Smooth muscle cell (in vitro differentiated cells): ENCODE measurements around the gene DIRAS1. TPM values are rescaled to one million over a fixed set of nuclear protein-coding genes. Genes with fewer than 3 reads are reported as not detected.

Experiments
- DNase-seq: peaks from one replicate; lab custom pipeline; 2025; ENCODE audit not compliant: unreplicated experiment; lab: John Stamatoyannopoulos, UW
- H2AFZ ChIP-seq: fragments of 200-600 bp; sonication (generic); 2 replicates; pipeline ENCODE4 v1.6.0; 2016; ENCODE audit warnings: antibody characterized with exemption, low read depth, mild to moderate bottlenecking
- H3F3A ChIP-seq: fragments of 200-600 bp; sonication (generic); 2 replicates; pipeline ENCODE4 v1.6.0; 2017; ENCODE audit warnings: antibody characterized with exemption, low read depth
- H3K27ac ChIP-seq: fragments of 200-600 bp; sonication (generic); 2 replicates; pipeline ENCODE4 v1.5.1; 2016; ENCODE audit warnings: low read depth, mild to moderate bottlenecking
- H3K27me3 ChIP-seq: fragments of 200-600 bp; sonication (generic); 2 replicates; pipeline ENCODE4 v1.6.1; 2016; ENCODE audit warnings: low read depth, mild to moderate bottlenecking
- H3K36me3 ChIP-seq: fragments of 200-600 bp; sonication (generic); 2 replicates; pipeline ENCODE4 v1.5.1; 2016; ENCODE audit warnings: low read depth
- H3K4me1 ChIP-seq: fragments of 200-600 bp; sonication (generic); 2 replicates; pipeline ENCODE4 v1.5.1; 2016; ENCODE audit warnings: low read depth
- H3K4me2 ChIP-seq: fragments of 200-600 bp; sonication (generic); 2 replicates; pipeline ENCODE4 v1.6.0; 2016; ENCODE audit warnings: mild to moderate bottlenecking
- H3K4me3 ChIP-seq: fragments of 200-600 bp; sonication (generic); 2 replicates; pipeline ENCODE4 v1.5.1; 2016; ENCODE audit warnings: mild to moderate bottlenecking
- H3K79me2 ChIP-seq: fragments of 200-600 bp; sonication (generic); 2 replicates; pipeline ENCODE4 v1.6.0; 2016; ENCODE audit warnings: low read depth, mild to moderate bottlenecking
- H3K9ac ChIP-seq: fragments of 200-600 bp; sonication (generic); 2 replicates; pipeline ENCODE4 v1.6.0; 2016; ENCODE audit warnings: low read depth
- H3K9me3 ChIP-seq: fragments of 200-600 bp; sonication (generic); replicated peaks from 2 replicates; pipeline ENCODE4 v1.5.1; 2016; ENCODE audit warnings: low read depth
- H4K20me1 ChIP-seq: fragments of 200-600 bp; sonication (generic); 2 replicates; pipeline ENCODE4 v1.6.0; 2016; ENCODE audit warnings: low read depth
- CTCF ChIP-seq: fragments of 200-600 bp; sonication (generic); IDR thresholded peaks from 2 replicates; pipeline ENCODE4 v1.5.1; 2017; ENCODE audit warnings: borderline replicate concordance, mild to moderate bottlenecking, antibody characterized with exemption; ENCODE audit not compliant: insufficient read depth, poor library complexity, severe bottlenecking
- WGBS: methylation state at CpG from one replicate; pipeline ENCODE4 v1.1.7; 2016; ENCODE audit warnings: low lambda C conversion rate; 5-methylcytosine and 5-hydroxymethylcytosine counted together
- polyA plus RNA-seq: library from polyadenylated mRNA; unstranded; fragments of >200 nt; fragmentation: Nextera tagmentation; extraction: Ambion mirVana; gene quantifications from 2 replicates; pipeline ENCODE4 v1.2.1, GENCODE V29; 2016
- total RNA-seq: library from RNA; depleted of rRNA; stranded (reverse); fragments of >200 nt; gene quantifications from 2 replicates; pipeline ENCODE4 v1.2.3, GENCODE V29; 2014

Gene DIRAS1
- total and polyA plus RNA-seq, 2 experiments from 2014 or later = 6.7 to 7.2 TPM

- Histone ChIP-seq H2AFZ (no peak overlapping the region), H3K27me3 (no peaks in the 10 kb centered on the region), H3K4me3 (no peak overlapping the region), H3K36me3 (no peaks in the 10 kb centered on the region), H3K27ac (no peak overlapping the region), H3K9me3 (no peaks in the 10 kb centered on the region), H3K4me2 (no peak overlapping the region), H4K20me1 (peaks cover 14% of the 10 kb centered on the region), H3K9ac (no peak overlapping the region), H3K79me2 (no peaks in the 10 kb centered on the region), H3F3A (no peaks in the 10 kb centered on the region), H3K4me1 (no peaks in the 10 kb centered on the region)
- no peak for TF ChIP-seq CTCF
- no peak for DNase-seq
- 95% methylated on average over 41 of the region's 43 CpGs for WGBS
Measured at GRCh38 chr19:2761876-2762782, 41.0 kb upstream of the DIRAS1 start.

- Histone ChIP-seq H3K79me2 (no peaks in the 10 kb centered on the region), H3K36me3 (no peaks in the 10 kb centered on the region), H3K27me3 (no peaks in the 10 kb centered on the region), H3K9me3 (no peaks in the 10 kb centered on the region), H3K27ac (no peak overlapping the region), H3K4me1 (no peaks in the 10 kb centered on the region), H3K4me3 (no peak overlapping the region), H3K4me2 (no peak overlapping the region), H3F3A (no peaks in the 10 kb centered on the region), H4K20me1 (peaks cover 6% of the 10 kb centered on the region), H3K9ac (no peak overlapping the region), H2AFZ (no peak overlapping the region)
- no peak for TF ChIP-seq CTCF
- DNase-seq = no peak
- WGBS = 98% methylated on average over 16 of the region's 16 CpGs
Measured at GRCh38 chr19:2761309-2761677, 40.1 kb upstream of the DIRAS1 start.

- no peaks in the 10 kb centered on the region for H3K36me3 ChIP-seq
- no peaks in the 10 kb centered on the region for H3F3A ChIP-seq
- H3K79me2 ChIP-seq = no peaks in the 10 kb centered on the region
- no peak overlapping the region for H3K4me2 ChIP-seq
- no peak for TF ChIP-seq CTCF
- H3K9ac ChIP-seq = no peak overlapping the region
- 97% methylated on average over 7 of the region's 7 CpGs for WGBS
- H3K9me3 ChIP-seq = no peaks in the 10 kb centered on the region
- H3K4me1 ChIP-seq = no peaks in the 10 kb centered on the region
- H2AFZ ChIP-seq = no peak overlapping the region
- DNase-seq = no peak
- no peak overlapping the region for H3K4me3 ChIP-seq
- no peaks in the 10 kb centered on the region for H3K27me3 ChIP-seq
- H4K20me1 ChIP-seq = peaks cover 6% of the 10 kb centered on the region
- H3K27ac ChIP-seq = no peak overlapping the region
Measured at GRCh38 chr19:2759965-2760364, 38.8 kb upstream of the DIRAS1 start.

GRCh38 chr19:2759362-2759761, 38.2 kb upstream of the DIRAS1 start:
- Histone ChIP-seq H3K4me3 (no peak overlapping the region), H3K9ac (no peak overlapping the region), H3K27me3 (no peaks in the 10 kb centered on the region), H3K4me2 (no peak overlapping the region), H3F3A (no peaks in the 10 kb centered on the region), H4K20me1 (peaks cover 6% of the 10 kb centered on the region), H3K27ac (no peak overlapping the region), H3K9me3 (no peaks in the 10 kb centered on the region), H3K36me3 (no peaks in the 10 kb centered on the region), H3K4me1 (no peaks in the 10 kb centered on the region), H2AFZ (no peak overlapping the region), H3K79me2 (no peaks in the 10 kb centered on the region)
- TF ChIP-seq CTCF = no peak
- 99% methylated on average over 17 of the region's 17 CpGs for WGBS
- no peak for DNase-seq
